ENCODE measurements around the gene SPPL2B. TPM values are rescaled to one million over a fixed set of nuclear protein-coding genes. Genes with fewer than 3 reads are reported as not detected.
A peak's percentile ranks its signal among the peaks of the same experiment; 100 is the strongest.
"Not testable (repeated sequence)": the region's sequence is repeated elsewhere in the genome, so short reads cannot be mapped to it uniquely, and the experiment has no call there.

Gene SPPL2B
- total RNA-seq, 1 experiment from 2014 or later = 14.9 TPM

DNA sequence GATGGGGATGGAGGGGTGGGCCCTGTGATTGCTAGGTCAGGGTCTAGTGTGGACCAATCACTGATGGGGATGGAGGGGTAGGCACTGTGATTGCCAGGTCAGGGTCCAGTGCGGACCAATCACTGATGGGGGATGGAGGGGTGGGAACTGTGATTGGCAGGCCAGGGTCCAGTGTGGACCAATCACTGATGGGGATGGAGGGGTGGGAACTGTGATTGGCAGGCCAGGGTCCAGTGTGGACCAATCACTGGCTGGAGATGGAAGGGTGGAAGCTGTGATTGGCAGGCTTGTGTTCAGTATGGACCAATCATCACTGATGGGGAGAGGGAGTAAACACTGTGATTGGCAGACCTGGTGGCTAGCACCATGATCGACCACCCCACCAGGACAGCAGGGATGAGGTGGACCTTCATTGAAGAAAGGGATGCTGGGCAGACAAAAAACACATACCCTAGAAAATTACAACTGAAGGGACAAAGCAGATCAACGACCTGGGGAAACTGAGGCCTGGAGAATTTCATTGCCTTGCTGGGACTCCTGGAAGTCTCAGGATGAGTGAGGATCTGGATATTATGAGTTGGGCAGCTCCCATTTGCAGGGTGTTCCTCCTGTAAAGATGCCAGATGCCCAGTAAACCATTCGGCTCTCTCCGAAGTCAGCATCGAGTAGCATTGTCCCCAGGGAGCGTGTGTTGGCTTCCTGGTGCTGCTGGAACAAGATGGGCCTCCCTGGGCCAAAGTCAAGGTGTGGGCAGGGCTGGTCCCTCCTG is 47.1 kb downstream of the SPPL2B start:
- no peak for DNase-seq

DNA sequence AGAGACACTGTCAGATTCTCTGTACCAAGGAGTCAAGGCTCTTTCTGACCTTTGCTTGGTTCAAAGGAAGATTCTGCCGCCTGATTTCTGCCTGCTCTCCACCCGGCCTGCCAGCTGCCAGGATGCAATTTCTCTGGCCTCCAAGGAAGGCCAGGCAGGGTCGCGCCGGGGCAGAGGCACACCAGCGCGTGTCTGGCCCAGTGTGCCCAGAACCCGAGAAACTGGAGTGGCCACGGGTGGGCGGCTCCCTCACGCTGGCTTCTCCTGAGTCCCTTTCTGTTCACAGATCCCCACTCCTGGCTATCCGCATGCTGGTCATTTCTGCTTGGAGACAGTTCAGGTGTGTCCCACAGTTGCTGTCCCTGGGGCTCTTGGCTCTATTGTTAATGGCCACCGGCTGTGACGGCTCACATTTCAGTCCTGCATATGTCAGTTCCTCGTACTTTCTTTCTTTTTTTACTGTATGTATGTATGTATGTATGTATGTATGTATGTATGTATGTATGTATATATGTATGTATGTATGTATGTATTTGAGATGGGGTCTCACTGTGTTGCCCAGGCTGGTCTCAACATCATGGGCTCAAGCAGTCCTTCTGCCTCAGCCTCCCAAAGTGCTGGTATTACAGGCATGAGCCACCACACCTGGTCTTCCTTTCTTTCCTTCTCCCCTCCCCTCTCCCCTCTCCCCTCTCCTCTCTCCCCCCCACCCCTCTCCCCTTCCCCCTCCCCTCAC is 48.5 kb downstream of the SPPL2B start:
- no peak for DNase-seq
- H3K9me3 ChIP-seq = no peaks in the 10 kb centered on the region

More for the DNA sequence above, 47.1 kb downstream of the SPPL2B start:
- H3K27me3 ChIP-seq = no peaks in the 10 kb centered on the region
- H3K36me3 ChIP-seq = no peaks in the 10 kb centered on the region
- H3K4me3 ChIP-seq = no peak overlapping the region
- H3K9me3 ChIP-seq = no peaks in the 10 kb centered on the region

DNA sequence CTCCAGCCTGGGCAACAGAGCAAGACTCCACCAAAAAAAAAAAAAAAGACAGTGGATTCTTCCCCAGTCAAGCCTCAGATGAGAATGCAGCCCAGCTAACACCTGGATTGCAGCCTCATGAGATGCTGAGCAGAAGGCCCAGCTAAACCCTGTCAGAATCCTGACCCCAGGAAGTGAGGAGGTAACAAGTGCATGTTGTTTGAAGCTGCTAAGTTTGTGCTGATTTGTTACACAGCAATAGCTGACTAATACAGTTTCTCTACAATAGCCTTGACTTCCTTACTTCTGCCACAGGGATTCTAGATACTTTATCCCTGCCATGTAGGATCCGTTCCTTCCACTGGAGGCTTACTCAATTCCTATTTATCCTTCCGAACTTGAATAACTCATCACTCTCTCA is 52.1 kb downstream of the SPPL2B start:
- no peak for DNase-seq

More for the DNA sequence above, 48.5 kb downstream of the SPPL2B start:
- Histone ChIP-seq H3K4me3 (no peak overlapping the region), H3K36me3 (no peaks in the 10 kb centered on the region), H3K27me3 (no peaks in the 10 kb centered on the region)

DNA sequence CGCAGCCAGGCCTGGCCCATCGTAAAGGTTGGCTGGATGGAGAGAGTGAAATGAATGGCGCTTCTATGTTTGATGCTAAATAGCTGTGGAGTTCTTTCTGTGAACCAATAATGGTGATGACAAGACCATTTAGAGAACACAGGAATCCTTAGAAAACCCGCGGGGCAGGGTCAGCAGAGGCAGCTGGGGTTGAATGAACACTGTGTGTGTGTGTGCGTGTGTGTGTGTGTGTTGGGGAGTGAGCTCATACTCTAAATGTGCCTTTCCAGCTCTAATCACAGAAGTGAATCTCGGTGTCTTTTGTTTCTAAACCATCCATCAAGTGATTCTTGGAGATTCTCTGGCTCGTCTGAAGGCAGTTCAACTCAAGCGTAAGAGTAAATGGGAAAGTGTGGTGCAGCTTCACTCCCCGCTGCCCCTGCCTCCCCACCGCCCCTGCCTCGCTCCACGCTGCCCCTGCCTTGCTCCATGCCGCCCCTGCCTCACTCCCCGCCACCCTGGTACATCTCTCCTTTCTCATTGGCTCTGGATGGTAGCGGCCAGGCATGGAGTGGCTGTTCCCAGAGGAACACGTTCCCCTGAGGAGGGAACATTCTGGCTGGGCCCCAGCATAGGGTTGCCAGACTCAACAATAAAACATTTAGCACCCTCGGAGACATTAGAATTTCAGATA is 52.8 kb downstream of the SPPL2B start:
- Histone ChIP-seq H3K9me3 (no peaks in the 10 kb centered on the region), H3K36me3 (no peaks in the 10 kb centered on the region), H3K4me3 (no peak overlapping the region), H3K27me3 (no peaks in the 10 kb centered on the region)
- no peak for DNase-seq

More for the DNA sequence above, 52.1 kb downstream of the SPPL2B start:
- Histone ChIP-seq H3K4me3 (no peak overlapping the region), H3K27me3 (no peaks in the 10 kb centered on the region), H3K36me3 (no peaks in the 10 kb centered on the region), H3K9me3 (no peaks in the 10 kb centered on the region)

DNA sequence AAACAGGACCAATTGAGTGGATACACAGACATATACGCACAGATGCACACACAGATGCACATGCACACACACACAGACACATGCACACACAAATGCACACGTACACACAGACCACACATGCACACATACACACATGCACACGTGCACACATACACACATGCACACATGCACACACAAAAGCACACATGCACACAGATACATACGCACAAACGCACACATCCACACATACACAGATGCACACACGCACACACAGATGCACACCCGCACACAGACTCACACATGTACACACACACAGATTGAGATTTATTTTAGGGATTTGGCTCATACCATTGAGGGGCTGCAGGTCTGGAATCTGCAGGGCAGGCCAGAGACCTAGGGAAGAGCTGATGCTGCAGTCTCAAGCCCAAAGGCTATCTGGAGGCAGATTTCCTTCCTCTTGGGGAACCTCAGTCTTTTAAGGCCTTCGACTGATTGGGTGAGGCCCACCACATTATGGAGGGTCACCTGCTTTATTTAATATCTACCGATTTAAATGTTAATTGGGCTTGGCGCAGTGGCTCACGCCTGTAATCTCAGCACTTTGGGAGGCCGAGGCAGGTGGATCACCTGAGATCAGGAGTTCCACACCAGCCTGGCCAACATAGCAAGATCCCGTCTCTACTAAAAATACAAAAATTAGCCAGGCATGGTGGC is 54.2 kb downstream of the SPPL2B start:
- no peak overlapping the region for H3K4me3 ChIP-seq
- DNase-seq = no peak
- no peaks in the 10 kb centered on the region for H3K9me3 ChIP-seq
- H3K36me3 ChIP-seq = no peaks in the 10 kb centered on the region
- H3K27me3 ChIP-seq = no peaks in the 10 kb centered on the region

DNA sequence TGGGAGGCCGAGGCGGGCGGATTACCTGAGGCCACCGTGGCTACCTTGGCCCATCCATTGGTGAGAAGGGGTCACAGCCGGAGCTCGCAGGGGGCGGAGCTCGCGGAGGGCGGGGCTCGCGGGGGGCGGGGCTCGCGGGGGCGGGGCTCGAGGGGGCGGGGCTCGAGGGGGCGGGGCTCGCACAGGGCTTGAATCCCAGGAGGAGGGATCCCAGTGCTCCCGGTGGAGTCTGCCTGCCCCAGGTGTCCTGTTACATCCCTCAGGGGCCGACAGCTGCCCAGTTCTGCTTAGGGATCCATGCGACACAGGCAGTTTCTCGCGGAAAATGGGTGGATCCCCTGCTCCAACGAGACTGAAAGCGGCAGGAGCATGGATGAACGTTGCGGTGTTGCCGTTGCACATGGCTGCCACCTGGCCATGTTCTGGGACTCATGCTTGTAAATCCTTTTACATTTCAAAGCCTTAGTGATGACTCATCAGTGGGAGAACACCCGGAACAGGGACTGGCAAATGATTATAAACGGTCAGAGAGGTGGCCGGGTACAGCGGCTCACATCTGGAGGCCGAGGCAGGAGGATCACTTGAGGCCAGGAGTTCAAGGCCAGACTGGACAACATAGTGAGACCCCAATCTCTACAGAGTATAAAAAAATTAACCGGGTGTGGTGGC is 56.7 kb downstream of the SPPL2B start:
- Histone ChIP-seq H3K9me3 (no peaks in the 10 kb centered on the region), H3K36me3 (no peaks in the 10 kb centered on the region), H3K4me3 (peak overlapping the region; percentile 11; the same call in 1 of the 2 replicates), H3K27me3 (no peaks in the 10 kb centered on the region)
- DNase-seq = peak; percentile 49

DNA sequence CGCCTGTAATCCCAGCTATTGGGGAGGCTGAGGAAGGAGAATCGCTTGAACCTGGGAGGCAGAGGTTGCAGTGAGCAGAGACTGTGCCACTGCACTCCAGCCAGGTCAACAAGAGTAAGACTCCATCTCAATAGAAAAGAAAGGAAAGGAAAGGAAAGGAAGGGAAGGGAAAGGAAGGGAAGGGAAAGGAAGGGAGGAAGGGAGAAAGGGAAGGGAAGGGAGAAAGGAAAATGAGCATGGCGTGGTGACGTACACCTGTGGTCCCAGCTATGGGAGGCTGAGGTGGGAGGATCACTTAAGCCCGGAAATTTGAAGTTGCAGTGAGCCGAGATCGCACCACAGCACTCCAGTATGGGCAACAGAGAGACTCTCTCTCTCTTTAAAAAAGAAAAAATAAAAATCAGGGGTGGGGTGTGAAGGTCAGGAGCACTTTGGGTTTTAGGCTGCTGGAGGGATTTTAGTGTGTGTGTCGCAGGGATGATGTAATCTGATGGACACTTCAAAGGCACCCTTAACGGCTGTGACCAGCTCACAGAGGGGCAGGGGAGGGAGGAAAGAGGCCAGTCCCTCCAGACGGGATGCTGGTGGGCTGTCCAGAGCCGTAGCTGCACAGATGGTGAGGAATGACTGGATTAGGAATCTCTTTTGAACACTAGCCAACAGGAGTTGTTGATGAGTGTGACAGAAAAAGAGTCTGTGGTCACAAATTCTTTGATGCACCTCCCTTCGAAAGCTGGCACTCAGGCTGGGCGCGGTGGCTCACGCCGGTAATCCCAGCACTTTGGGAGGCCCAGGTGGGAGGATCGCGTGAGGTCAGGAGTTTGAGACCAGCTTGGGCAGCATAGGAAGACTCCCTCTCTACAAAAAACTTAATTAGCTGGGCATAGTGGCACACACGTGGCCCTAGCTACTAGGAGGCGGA is 59.1 kb downstream of the SPPL2B start:
- no peak overlapping the region for H3K4me3 ChIP-seq
- no peaks in the 10 kb centered on the region for H3K9me3 ChIP-seq
- no peaks in the 10 kb centered on the region for H3K27me3 ChIP-seq
- no peaks in the 10 kb centered on the region for H3K36me3 ChIP-seq
- no peak for DNase-seq

DNA sequence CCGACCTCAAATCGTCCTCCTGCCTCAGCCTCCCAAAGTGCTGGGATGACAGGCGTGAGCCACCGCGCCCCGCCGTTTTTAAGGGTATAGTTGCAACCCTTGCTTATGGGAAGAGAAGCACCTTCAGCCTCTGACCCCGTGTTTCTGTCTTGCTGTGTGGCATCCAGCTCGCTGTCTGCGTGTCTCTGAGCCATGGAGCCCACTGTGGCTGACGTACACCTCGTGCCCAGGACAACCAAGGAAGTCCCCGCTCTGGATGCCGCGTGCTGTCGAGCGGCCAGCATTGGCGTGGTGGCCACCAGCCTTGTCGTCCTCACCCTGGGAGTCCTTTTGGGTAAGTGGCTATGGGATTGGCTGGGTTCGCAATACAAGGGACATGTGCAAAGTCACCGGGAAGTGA is 61.1 kb downstream of the SPPL2B start:
- Histone ChIP-seq H3K9me3 (no peaks in the 10 kb centered on the region), H3K27me3 (no peaks in the 10 kb centered on the region), H3K36me3 (no peaks in the 10 kb centered on the region), H3K4me3 (no peak overlapping the region)
- DNase-seq = no peak

DNA sequence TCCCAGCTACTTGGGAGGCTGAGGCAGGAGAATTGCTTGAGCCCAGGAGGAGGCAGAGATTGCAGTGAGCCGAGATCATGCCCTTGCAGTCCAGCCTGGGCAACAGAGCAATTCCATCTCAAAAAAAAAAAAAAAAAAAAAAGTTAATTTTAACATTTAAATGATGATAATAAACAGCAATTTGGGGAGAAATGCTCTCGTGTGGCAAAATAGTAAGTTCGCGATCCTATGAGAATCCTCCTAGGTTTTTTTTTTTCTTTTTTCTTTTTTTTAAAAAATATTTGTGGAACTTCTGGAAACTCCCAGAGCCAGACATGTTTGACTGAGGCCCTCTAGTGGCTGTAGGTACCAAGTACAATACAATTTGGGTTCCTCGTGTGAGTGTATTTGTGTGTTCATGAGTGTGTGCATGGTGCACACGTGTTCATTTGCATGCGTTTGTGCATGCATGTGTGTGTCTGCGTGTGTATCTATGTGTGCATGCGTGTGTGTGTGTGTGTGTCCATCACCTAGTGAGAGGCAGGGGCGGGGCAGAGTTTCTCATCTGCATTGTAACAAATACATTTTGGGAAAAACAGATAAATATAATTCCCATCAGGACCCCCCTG is 62.7 kb downstream of the SPPL2B start:
- DNase-seq = no peak
- Histone ChIP-seq H3K4me3 (no peak overlapping the region), H3K9me3 (no peaks in the 10 kb centered on the region)

DNA sequence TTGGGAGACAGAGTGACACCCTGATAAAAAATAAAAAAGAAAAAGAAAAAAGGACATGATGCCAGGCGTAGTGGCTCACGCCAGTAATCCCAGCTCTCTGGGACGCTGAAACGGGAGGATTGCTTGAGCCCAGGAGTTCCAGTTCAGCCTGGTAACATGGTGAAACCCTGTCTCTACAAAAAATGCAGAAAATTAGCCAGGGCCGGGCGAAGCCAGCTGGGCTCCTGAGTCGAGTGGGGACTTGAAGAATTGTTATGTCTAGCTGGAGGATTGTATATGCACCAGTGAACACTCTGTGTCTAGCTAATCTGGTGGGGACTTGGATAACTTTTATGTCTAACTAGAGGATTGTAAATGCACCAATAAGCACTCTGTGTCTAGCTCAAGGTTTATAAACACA is 63.9 kb downstream of the SPPL2B start:
- DNase-seq = no peak
- no peaks in the 10 kb centered on the region for H3K36me3 ChIP-seq
- H3K4me3 ChIP-seq = no peak overlapping the region
- no peaks in the 10 kb centered on the region for H3K9me3 ChIP-seq
- H3K27me3 ChIP-seq = no peaks in the 10 kb centered on the region

More for the DNA sequence above, 62.7 kb downstream of the SPPL2B start:
- Histone ChIP-seq H3K36me3 (no peaks in the 10 kb centered on the region), H3K27me3 (no peaks in the 10 kb centered on the region)

DNA sequence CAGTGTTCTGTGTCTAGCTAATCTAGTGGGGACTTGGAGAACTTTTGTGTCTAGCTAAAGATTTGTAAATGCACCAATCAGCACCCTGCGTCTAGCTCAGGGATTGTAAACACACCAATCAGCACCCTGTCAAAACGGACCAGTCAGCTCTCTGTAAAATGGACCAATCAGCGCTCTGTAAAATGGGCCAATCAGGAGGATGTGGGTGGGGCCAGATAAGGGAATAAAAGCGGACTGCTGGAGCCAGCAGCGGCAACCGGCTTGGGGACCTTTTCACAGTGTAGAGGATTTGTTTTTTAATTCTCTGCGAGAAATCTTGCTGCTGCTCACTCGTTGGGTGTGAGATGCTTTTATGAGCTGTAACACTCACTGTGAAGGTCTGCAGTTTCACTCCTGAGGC is 64.4 kb downstream of the SPPL2B start:
- DNase-seq, H3K4me3 ChIP-seq, H3K27me3 ChIP-seq, H3K36me3 ChIP-seq, H3K9me3 ChIP-seq: not testable (repeated sequence)

DNA sequence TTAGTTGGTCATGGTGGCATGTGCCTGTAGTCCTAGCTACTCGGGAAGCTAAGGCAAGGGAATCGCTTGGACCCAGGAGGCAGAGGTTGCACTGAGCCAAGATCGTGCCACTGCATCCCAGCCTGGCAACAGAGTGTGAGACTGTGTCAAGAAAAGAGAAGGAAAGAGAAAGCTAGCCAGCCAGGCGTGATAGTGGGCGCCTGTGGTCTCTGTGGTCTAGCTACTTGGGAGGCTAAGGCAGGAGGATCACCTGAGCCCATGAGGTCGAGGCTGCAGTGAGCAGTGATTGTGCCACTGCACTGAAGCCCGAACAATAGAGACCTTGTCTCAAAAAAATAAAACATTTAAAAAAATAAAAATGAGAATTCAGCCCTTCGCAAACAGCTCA is 65.6 kb downstream of the SPPL2B start:
- Histone ChIP-seq H3K4me3 (no peak overlapping the region), H3K36me3 (no peaks in the 10 kb centered on the region), H3K27me3 (no peaks in the 10 kb centered on the region), H3K9me3 (no peaks in the 10 kb centered on the region)
- DNase-seq = no peak

DNA sequence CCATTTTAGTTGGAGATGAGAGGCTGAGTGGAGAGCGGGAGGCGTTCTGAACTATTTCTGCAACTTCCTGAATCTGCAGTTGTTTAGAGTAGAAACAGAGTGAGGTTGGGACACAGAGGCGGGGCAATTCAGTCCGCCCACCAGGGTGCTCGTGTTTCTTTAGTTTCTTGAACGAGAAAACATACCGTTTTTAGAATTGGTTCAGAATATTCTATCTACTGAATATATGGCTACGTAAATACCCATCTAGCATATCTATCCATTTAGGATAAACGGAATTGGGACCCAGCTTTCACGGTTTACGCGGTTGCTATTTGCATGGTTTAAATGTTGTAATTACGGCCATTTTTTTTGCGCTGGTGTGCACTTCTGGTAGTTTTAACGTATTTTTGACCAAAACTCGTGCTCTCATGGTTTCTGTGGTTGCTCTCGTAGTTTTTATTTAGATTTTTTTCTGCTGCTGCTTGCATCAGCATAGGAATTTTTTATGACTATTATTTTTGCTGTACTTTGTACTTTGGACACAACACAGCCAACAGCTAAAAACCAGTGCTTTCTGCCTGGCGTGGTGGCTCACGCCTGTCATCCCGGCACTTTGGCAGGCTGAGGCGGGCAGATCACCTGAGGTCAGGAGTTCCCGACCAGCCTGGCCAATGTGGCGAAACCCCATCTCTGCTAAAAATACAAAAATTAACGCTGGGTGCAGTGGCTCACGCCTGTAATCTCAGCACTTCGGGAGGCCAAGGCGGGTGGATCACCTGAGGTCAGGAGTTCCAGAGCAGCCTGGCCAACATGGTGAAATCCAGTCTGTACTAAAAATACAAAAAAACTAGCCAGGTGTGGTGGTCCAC is 66.2 kb downstream of the SPPL2B start:
- no peaks in the 10 kb centered on the region for H3K27me3 ChIP-seq
- no peak overlapping the region for H3K4me3 ChIP-seq
- no peaks in the 10 kb centered on the region for H3K36me3 ChIP-seq
- H3K9me3 ChIP-seq = no peaks in the 10 kb centered on the region
- DNase-seq = no peak

DNA sequence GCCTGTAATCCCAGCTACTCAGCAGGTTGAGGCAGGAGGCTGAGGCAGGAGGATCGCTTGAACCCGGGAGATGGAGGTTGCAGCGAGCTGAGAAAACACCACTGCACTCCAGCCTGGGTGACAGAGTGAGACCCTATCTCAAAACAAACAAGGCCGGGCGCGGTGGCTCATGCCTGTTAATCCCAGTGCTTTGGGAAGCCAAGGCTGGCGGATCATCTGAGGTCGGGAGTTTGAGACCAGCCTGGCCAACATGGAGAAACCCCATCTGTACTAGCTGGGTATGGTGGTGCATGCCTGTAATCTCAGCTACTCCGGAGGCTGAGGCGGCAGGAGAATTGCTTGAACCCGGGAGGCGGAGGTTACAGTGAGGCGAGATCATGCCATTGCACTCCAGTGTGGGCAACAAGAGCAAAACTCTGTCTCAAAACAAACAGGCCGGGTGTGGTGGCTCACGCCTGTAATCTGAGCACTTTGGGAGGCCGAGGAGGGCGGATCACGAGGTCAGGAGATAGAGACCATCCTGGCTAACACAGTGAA is 66.9 kb downstream of the SPPL2B start:
- H3K9me3 ChIP-seq, DNase-seq, H3K4me3 ChIP-seq, H3K27me3 ChIP-seq, H3K36me3 ChIP-seq: not testable (repeated sequence)
